K562 (cell line): ENCODE measurements around the gene GFOD2. TPM values are rescaled to one million over a fixed set of nuclear protein-coding genes. Genes with fewer than 3 reads are reported as not detected.

ENCODE experiments used
- ATAC-seq: fragments of 200-7000 bp; cut with Tn5 transposase; 3 replicates; pipeline ENCODE4 v1.9.1; 2020; ENCODE audit warnings: moderate library complexity
- BruUV-seq: library from RNA; stranded (reverse); fragments of 400-500 nt; replicated peaks from 2 replicates; lab custom pipeline; 2021; lab: Mats Ljungman, UMichigan
- CTCF ChIA-PET: fragments of 300-600 bp; formaldehyde crosslinking; extraction: SDS; loops from one replicate; lab custom pipeline; 2021; ENCODE audit warnings: low intra/inter-chr PET ratio; lab: Yijun Ruan, JAX
- POLR2A ChIA-PET: fragments of 300-600, 350-650 bp; sonication (Branson Sonifier 250); formaldehyde crosslinking; extraction: SDS; loops from one replicate; lab custom pipeline; 2021; ENCODE audit warnings: antibody characterized with exemption, inconsistent platforms; lab: Yijun Ruan, JAX
- DNase-seq, 4 experiments: peaks; one replicate each; pipeline versions ENCODE4 v3.0.0 to v3.0.0-alpha.2; 2011 to 2018; ENCODE audit warnings: low spot score in 3 of 4, mixed read lengths in 3 of 4; ENCODE audit errors: extremely low read depth in 1 of 4
- FAIRE-seq: peaks from 2 replicates; lab custom pipeline; 2011; peaks lifted over from hg19 to GRCh38; lab: Jason Lieb, UNC
- H2AFZ ChIP-seq: 2 replicates; pipeline ENCODE4 v1.6.0; 2011; ENCODE audit warnings: low read depth, low read length, control low read depth, inconsistent platforms
- H3K27ac ChIP-seq: fragments of 200-600 bp; 3 replicates; pipeline ENCODE4 v1.8.0; 2011; ENCODE audit warnings: low read depth, mild to moderate bottlenecking, control low read depth, inconsistent platforms, low read length, moderate library complexity, mixed read lengths; ENCODE audit errors: extremely low read depth
- H3K27me3 ChIP-seq, 2 experiments: fragments of 300-600 bp in 1 of 2; 2 replicates in 1 of 2; 3 replicates in 1 of 2; pipeline versions ENCODE4 v1.6.0 to v1.8.0; 2011; ENCODE audit warnings: inconsistent platforms in 2 of 2, low read length in 2 of 2, mild to moderate bottlenecking in 1 of 2, mixed read lengths in 1 of 2, moderate library complexity in 1 of 2; ENCODE audit not compliant: control insufficient read depth in 2 of 2, insufficient read depth in 2 of 2
- H3K36me3 ChIP-seq: fragments of 300-600 bp; 3 replicates; pipeline ENCODE4 v1.8.0; 2011; ENCODE audit warnings: mild to moderate bottlenecking, low read length, inconsistent platforms; ENCODE audit not compliant: control insufficient read depth, insufficient read depth
- H3K4me1 ChIP-seq, 2 experiments: fragments of 200-600 bp in 1 of 2; replicated peaks in 1 of 2; 2 replicates in 1 of 2; 3 replicates in 1 of 2; pipeline versions ENCODE4 v1.5.1 to v1.8.0; 2011; ENCODE audit warnings: inconsistent platforms in 2 of 2, low read length in 2 of 2, mild to moderate bottlenecking in 1 of 2, mixed read lengths in 1 of 2, moderate library complexity in 1 of 2; ENCODE audit not compliant: control insufficient read depth in 2 of 2, insufficient read depth in 2 of 2
- H3K4me2 ChIP-seq: 2 replicates; pipeline ENCODE4 v1.6.1; 2011; ENCODE audit warnings: low read length, control low read depth, inconsistent platforms, mixed read lengths; ENCODE audit not compliant: insufficient read depth
- H3K4me3 ChIP-seq: fragments of 200-600 bp; sonication (generic), shearing (Covaris generic); 2 replicates; pipeline ENCODE4 v1.5.1; 2016; ENCODE audit warnings: control low read depth, inconsistent platforms
- H3K79me2 ChIP-seq: fragments of 200-600 bp; 3 replicates; pipeline ENCODE4 v1.8.0; 2011; ENCODE audit warnings: low read length, inconsistent platforms; ENCODE audit not compliant: control insufficient read depth, insufficient read depth
- H3K9ac ChIP-seq, 2 experiments: 2 replicates each; pipeline versions ENCODE4 v1.6.0 to v1.6.1; 2011; ENCODE audit warnings: low read depth in 2 of 2, low read length in 2 of 2, control low read depth in 1 of 2, inconsistent platforms in 1 of 2, mild to moderate bottlenecking in 1 of 2, mixed read lengths in 1 of 2; ENCODE audit not compliant: insufficient read depth in 1 of 2
- H3K9me1 ChIP-seq: one replicate; pipeline ENCODE4 v1.6.0; 2011; ENCODE audit warnings: inconsistent platforms, mild to moderate bottlenecking, low read length, moderate library complexity; ENCODE audit not compliant: control insufficient read depth, insufficient read depth
- H3K9me3 ChIP-seq: replicated peaks from 2 replicates; pipeline ENCODE4 v1.5.1; 2011; ENCODE audit warnings: low read depth, low read length, inconsistent platforms; ENCODE audit not compliant: control insufficient read depth, insufficient read depth
- H4K20me1 ChIP-seq: replicated peaks from 2 replicates; pipeline ENCODE4 v1.6.1; 2011; ENCODE audit warnings: low read length, inconsistent platforms, mixed read lengths; ENCODE audit not compliant: control insufficient read depth, insufficient read depth
- FIP1L1 ChIP-seq: fragments of 200-400 bp; formaldehyde crosslinking; IDR thresholded peaks from 2 replicates; pipeline ENCODE4 v1.6.1; 2018; ENCODE audit warnings: mild to moderate bottlenecking, low read depth, low read length; ENCODE audit not compliant: poor library complexity, severe bottlenecking
- GABPB1 ChIP-seq: sonication (generic); formaldehyde crosslinking; IDR thresholded peaks from 2 replicates; pipeline ENCODE4 v1.8.0; 2022; ENCODE audit warnings: mild to moderate bottlenecking, missing genetic modification reagents
- KDM4B ChIP-seq, 2 experiments: fragments of 450-650 bp in 1 of 2; sonication (generic) in 1 of 2; IDR thresholded peaks; 2 replicates each; pipeline ENCODE4 v1.6.1; 2016 to 2017; ENCODE audit warnings: borderline replicate concordance in 2 of 2, antibody characterized with exemption in 1 of 2, low read depth in 1 of 2, mild to moderate bottlenecking in 1 of 2
- MAFG ChIP-seq: fragments of 450-650 bp; conservative IDR thresholded peaks from 2 replicates; pipeline ENCODE4 v1.6.1; 2016; ENCODE audit warnings: missing genetic modification characterization, missing compliant biosample characterization
- PREB ChIP-seq: sonication (generic); formaldehyde crosslinking; IDR thresholded peaks from 2 replicates; pipeline ENCODE4 v1.8.1; 2023; ENCODE audit warnings: mild to moderate bottlenecking, missing genetic modification reagents
- SIRT6 ChIP-seq: IDR thresholded peaks from one replicate; pipeline ENCODE4 v1.6.1; 2012; ENCODE audit warnings: low read depth, mild to moderate bottlenecking, control low read depth, inconsistent platforms, low read length, moderate library complexity
- SMARCB1 ChIP-seq: IDR thresholded peaks from 2 replicates; pipeline ENCODE4 v1.6.1; 2011; ENCODE audit warnings: improper control_type of control experiment, low read depth; ENCODE audit not compliant: insufficient read length
- ZBTB34 ChIP-seq: fragments of 250-450 bp; sonication (Bioruptor Pico); IDR thresholded peaks from 2 replicates; pipeline ENCODE4 v1.8.0; 2021; ENCODE audit warnings: mild to moderate bottlenecking, moderate library complexity
- ZBTB5 ChIP-seq: fragments of 450-650 bp; IDR thresholded peaks from 2 replicates; pipeline ENCODE4 v1.6.1; 2017; ENCODE audit warnings: antibody characterized with exemption
- ZFP1 ChIP-seq: fragments of 450-650 bp; formaldehyde crosslinking; IDR thresholded peaks from 2 replicates; pipeline ENCODE4 v1.4.0; 2020; ENCODE audit warnings: mild to moderate bottlenecking, mixed read lengths
- ZFPM2 ChIP-seq: fragments of 250-450 bp; sonication (Bioruptor Pico); IDR thresholded peaks from 2 replicates; pipeline ENCODE4 v1.5.1; 2022; ENCODE audit warnings: mild to moderate bottlenecking
- ZNF165 ChIP-seq: fragments of 250-450 bp; sonication (Bioruptor Pico); IDR thresholded peaks from 2 replicates; pipeline ENCODE4 v1.4.0; 2020; ENCODE audit warnings: borderline replicate concordance
- WGBS: fragments of 100-300 bp; shearing (Covaris generic); methylation state at CpG from one replicate; pipeline ENCODE4 v1.1.6; 2016; ENCODE audit warnings: low coverage, mixed read lengths; ENCODE audit not compliant: insufficient coverage; ENCODE audit errors: missing lambda C conversion rate; 5-methylcytosine and 5-hydroxymethylcytosine counted together
- in situ Hi-C: fragments of 300-500 bp; cut with MboI; formaldehyde crosslinking; loops from 4 replicates; pipeline ENCODE4 v1.15.0; 2018; ENCODE audit warnings: inconsistent platforms, mixed read lengths
- intact Hi-C: fragments of 100-400 bp; cut with micrococcal nuclease; formaldehyde crosslinking; loops from 2 replicates; pipeline ENCODE4 v1.14.2; 2022
- polyA plus RNA-seq, 8 experiments: library from polyadenylated mRNA; depleted of rRNA in 4 of 8; stranded (reverse) in 5 of 8; unstranded in 3 of 8; fragments of >200 nt; fragmentation: Nextera tagmentation in 2 of 8; fragmentation: Illumina TruSeq in 1 of 8; extraction: Ambion mirVana in 2 of 8; extraction: Trizol in 1 of 8; gene quantifications; 2 replicates each; pipeline versions ENCODE4 v1.2.1 to v1.2.3, GENCODE V29; 2011 to 2014; ENCODE audit warnings: inconsistent platforms in 1 of 8, missing spikeins in 1 of 8
- total RNA-seq, 7 experiments: library from RNA; depleted of rRNA in 6 of 7; stranded (reverse); fragments of >200 nt in 6 of 7; fragmentation: Illumina TruSeq in 2 of 7; extraction: Trizol in 2 of 7; gene quantifications; 2 replicates each; pipeline versions ENCODE4 v1.2.1 to v1.2.3, GENCODE V29; 2011 to 2021; ENCODE audit warnings: low replicate concordance in 1 of 7

The GFOD2 gene
- total and polyA plus RNA-seq, 9 of the 15 experiments (the other 6 are each of a cell fraction or from before 2014, with no cell fraction given): 1.9 to 15.8 (median 11.1) TPM

- H3K36me3 ChIP-seq: peaks cover 52% of the 10 kb centered on the region
- POLR2A ChIA-PET: interaction anchor here (1.1 to 1.3 kb wide), 2 partner anchors 10 to 14 kb away, joined by 3 to 4 read pairs; no protein-coding TSS in a partner anchor
- no peak overlapping the region for H3K4me3 ChIP-seq
- in situ Hi-C loops: no loop called here
- no TSS peak for BruUV-seq
- CTCF ChIA-PET: no interaction called here
- 94% methylated on average over 11 of the region's 12 CpGs for WGBS
- TF ChIP-seq ZFPM2 (CRISPR knock-in tag): no peak
- H3K4me2 ChIP-seq: no peak overlapping the region
- no peak for ATAC-seq
- no peaks in the 10 kb centered on the region for H3K79me2 ChIP-seq
- no peak overlapping the region for H2AFZ ChIP-seq
- H4K20me1 ChIP-seq: no peaks in the 10 kb centered on the region
- FAIRE-seq: no peak
- no peak overlapping the region for H3K27ac ChIP-seq
- no peaks in the 10 kb centered on the region for H3K9me1 ChIP-seq
- intact Hi-C loops: no loop called here
- no peaks in the 10 kb centered on the region for H3K9me3 ChIP-seq
- no peaks in the 10 kb centered on the region for H3K27me3 ChIP-seq
- no peak for DNase-seq
- H3K9ac ChIP-seq: no peak overlapping the region
- H3K4me1 ChIP-seq: no peaks in the 10 kb centered on the region
These were observed 81.5 kb downstream of the GFOD2 start for GRCh38 chr16:67637625-67638024.

DNA sequence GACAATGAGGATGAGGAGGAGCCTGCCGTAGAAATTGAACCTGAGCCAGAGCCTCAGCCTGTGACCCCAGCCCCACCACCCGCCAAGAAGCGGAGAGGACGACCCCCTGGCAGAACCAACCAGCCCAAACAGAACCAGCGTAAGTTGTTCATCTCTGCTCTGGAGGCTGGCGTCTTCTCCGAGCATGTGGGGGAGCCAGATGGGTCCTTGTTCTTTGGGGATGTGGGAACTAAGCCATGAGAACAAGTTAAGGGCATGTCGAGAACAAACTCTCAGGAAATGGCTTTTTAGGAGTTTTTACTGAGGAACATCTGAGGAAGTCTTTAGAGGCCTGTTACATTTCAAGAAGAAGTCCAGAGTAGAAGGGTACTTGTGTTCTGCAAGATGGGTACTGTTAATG is 82.4 kb downstream of the GFOD2 start:
- Histone ChIP-seq H3K36me3 (peaks cover 60% of the 10 kb centered on the region), H3K4me3 (no peak overlapping the region), H3K9ac (no peak overlapping the region), H3K4me2 (no peak overlapping the region), H4K20me1 (no peaks in the 10 kb centered on the region), H3K27ac (no peak overlapping the region), H3K27me3 (no peaks in the 10 kb centered on the region), H3K4me1 (no peaks in the 10 kb centered on the region; a peak in 1 of 5 replicates), H3K9me1 (no peaks in the 10 kb centered on the region), H3K9me3 (no peaks in the 10 kb centered on the region), H3K79me2 (no peaks in the 10 kb centered on the region), H2AFZ (no peak overlapping the region)
- ATAC-seq (no peak), DNase-seq (no peak), FAIRE-seq (no peak)
- WGBS: 97% methylated on average over 8 of the region's 8 CpGs
- in situ Hi-C loops: no loop called here
- intact Hi-C loops: no loop called here
- POLR2A ChIA-PET: interaction anchor here (1.1 kb wide), 1 partner anchor 13 kb away, joined by 4 read pairs; no protein-coding TSS in a partner anchor
- CTCF ChIA-PET: no interaction called here
- BruUV-seq: no TSS peak
- TF ChIP-seq ZNF165 (no peak), FIP1L1 (no peak), ZBTB34 (CRISPR knock-in tag) (no peak), ZFP1 (CRISPR knock-in tag) (no peak), MAFG (no peak), SMARCB1 (no peak), GABPB1 (CRISPR knock-in tag) (no peak), SIRT6 (no peak), PREB (CRISPR knock-in tag) (no peak), ZBTB5 (no peak), KDM4B (IDR thresholded peaks at IDR 0.05; ENCODE audit: borderline replicate concordance in 2 of 2, low read depth in 1 of 2) (no peak)
